HEK293 (cell line): ENCODE measurements around the gene GCNT2.
A peak's percentile ranks its signal among the peaks of the same experiment; 100 is the strongest.

ENCODE experiments used
- CTCF ChIA-PET: fragments of 350-600 bp; formaldehyde crosslinking; extraction: SDS; loops from one replicate; lab custom pipeline; 2021; ENCODE audit warnings: antibody characterized with exemption; lab: Yijun Ruan, JAX
- POLR2A ChIA-PET: fragments of 300-600 bp; formaldehyde crosslinking; extraction: SDS; loops from one replicate; lab custom pipeline; 2020; ENCODE audit warnings: antibody characterized with exemption, inconsistent platforms; lab: Yijun Ruan, JAX
- H3K27ac ChIP-seq: fragments of 200-500 bp; sonication (Bioruptor generic); 2 replicates; pipeline ENCODE4 v1.5.1; 2014; ENCODE audit warnings: low read depth, low read length, control low read depth, inconsistent platforms; ENCODE audit errors: extremely low read depth
- H3K36me3 ChIP-seq, 2 experiments: fragments of 200-500 bp in 1 of 2; sonication (Bioruptor generic) in 1 of 2; 1 replicate in 1 of 2; 2 replicates in 1 of 2; pipeline ENCODE4 v1.5.1; 2014 to 2017; ENCODE audit warnings: inconsistent platforms in 2 of 2, low read length in 2 of 2; ENCODE audit not compliant: control insufficient read depth in 2 of 2, insufficient read depth in 1 of 2
- H3K4me1 ChIP-seq: fragments of 200-500 bp; sonication (Bioruptor generic); 2 replicates; pipeline ENCODE4 v1.5.1; 2014; ENCODE audit warnings: mild to moderate bottlenecking, low read length, inconsistent platforms; ENCODE audit not compliant: control insufficient read depth, insufficient read depth
- H3K4me3 ChIP-seq: 2 replicates; pipeline ENCODE4 v1.5.1; 2011; ENCODE audit warnings: low read depth, mild to moderate bottlenecking, control low read depth, low read length, moderate library complexity
- H3K9me3 ChIP-seq: fragments of 200-500 bp; sonication (Bioruptor generic); 2 replicates; pipeline ENCODE4 v1.5.1; 2014; ENCODE audit warnings: low read depth, low read length, inconsistent platforms; ENCODE audit not compliant: control insufficient read depth, insufficient read depth
- GLIS2 ChIP-seq: fragments of 450-650 bp; formaldehyde crosslinking; IDR thresholded peaks from 2 replicates; pipeline ENCODE4 v1.5.1; 2016; ENCODE audit warnings: missing biosample characterization, missing genetic modification characterization
- HOXA7 ChIP-seq: sonication (generic); formaldehyde crosslinking; IDR thresholded peaks from 2 replicates; pipeline ENCODE4 v1.8.1; 2022; ENCODE audit warnings: missing genetic modification reagents, borderline replicate concordance
- KLF10 ChIP-seq: fragments of 450-650 bp; IDR thresholded peaks from 2 replicates; pipeline ENCODE4 v1.5.1; 2018; ENCODE audit warnings: missing biosample characterization, mild to moderate bottlenecking, missing genetic modification characterization
- PRDM1 ChIP-seq: fragments of 450-650 bp; formaldehyde crosslinking; IDR thresholded peaks from 2 replicates; pipeline ENCODE4; 2016; ENCODE audit warnings: missing biosample characterization, missing genetic modification characterization
- SP7 ChIP-seq: fragments of 450-650 bp; formaldehyde crosslinking; IDR thresholded peaks from 2 replicates; pipeline ENCODE4 v1.5.1; 2016; ENCODE audit warnings: missing biosample characterization, missing genetic modification characterization
- YY1 ChIP-seq: fragments of 450-650 bp; formaldehyde crosslinking; IDR thresholded peaks from 2 replicates; pipeline ENCODE4 v1.5.1; 2018; ENCODE audit warnings: missing biosample characterization, missing genetic modification characterization
- ZBTB8A ChIP-seq: fragments of 450-650 bp; formaldehyde crosslinking; IDR thresholded peaks from 2 replicates; pipeline ENCODE4 v1.5.1; 2016; ENCODE audit warnings: missing biosample characterization, missing genetic modification characterization
- ZNF19 ChIP-seq: fragments of 450-650 bp; formaldehyde crosslinking; IDR thresholded peaks from 2 replicates; pipeline ENCODE4; 2016; ENCODE audit warnings: missing biosample characterization, missing genetic modification characterization, low read depth
- ZNF221 ChIP-seq: fragments of 450-650 bp; formaldehyde crosslinking; IDR thresholded peaks from 2 replicates; pipeline ENCODE4 v1.5.1; 2017; ENCODE audit warnings: missing biosample characterization, missing genetic modification characterization, borderline replicate concordance
- ZNF24 ChIP-seq: fragments of 450-650 bp; formaldehyde crosslinking; IDR thresholded peaks from 2 replicates; pipeline ENCODE4 v1.5.1; 2016; ENCODE audit warnings: missing biosample characterization, missing genetic modification characterization
- ZNF391 ChIP-seq: fragments of 450-650 bp; formaldehyde crosslinking; IDR thresholded peaks from 2 replicates; pipeline ENCODE4 v1.5.1; 2016; ENCODE audit warnings: low read depth, missing biosample characterization, missing genetic modification characterization, borderline replicate concordance
- ZNF529 ChIP-seq: fragments of 450-650 bp; formaldehyde crosslinking; IDR thresholded peaks from 2 replicates; pipeline ENCODE4 v1.5.1; 2017; ENCODE audit warnings: missing genetic modification characterization, missing biosample characterization; ENCODE audit not compliant: insufficient replicate concordance
- ZNF560 ChIP-seq: fragments of 450-650 bp; formaldehyde crosslinking; IDR thresholded peaks from 2 replicates; pipeline ENCODE4 v1.5.1; 2017; ENCODE audit warnings: missing biosample characterization, missing genetic modification characterization, borderline replicate concordance
- ZNF585B ChIP-seq: fragments of 450-650 bp; formaldehyde crosslinking; IDR thresholded peaks from 2 replicates; pipeline ENCODE4 v1.5.1; 2016; ENCODE audit warnings: missing biosample characterization, missing genetic modification characterization
- ZNF600 ChIP-seq: fragments of 450-650 bp; formaldehyde crosslinking; IDR thresholded peaks from 2 replicates; pipeline ENCODE4 v1.5.1; 2016; ENCODE audit warnings: missing biosample characterization, missing genetic modification characterization
- ZNF610 ChIP-seq: fragments of 450-650 bp; formaldehyde crosslinking; IDR thresholded peaks from 2 replicates; pipeline ENCODE4 v1.5.1; 2016; ENCODE audit warnings: missing biosample characterization, missing genetic modification characterization, borderline replicate concordance
- ZNF654 ChIP-seq: fragments of 450-650 bp; formaldehyde crosslinking; IDR thresholded peaks from 2 replicates; pipeline ENCODE4 v1.5.1; 2016; ENCODE audit warnings: low read depth, missing biosample characterization, missing genetic modification characterization
- ZNF677 ChIP-seq: fragments of 450-650 bp; IDR thresholded peaks from 2 replicates; pipeline ENCODE4 v1.5.0; 2018; ENCODE audit warnings: missing biosample characterization, mild to moderate bottlenecking, missing genetic modification characterization, moderate library complexity
- ZNF843 ChIP-seq: fragments of 450-650 bp; formaldehyde crosslinking; IDR thresholded peaks from 2 replicates; pipeline ENCODE4 v1.5.1; 2016; ENCODE audit warnings: missing biosample characterization, missing genetic modification characterization
- ZSCAN16 ChIP-seq: fragments of 450-650 bp; formaldehyde crosslinking; IDR thresholded peaks from 2 replicates; pipeline ENCODE4 v1.5.1; 2016; ENCODE audit warnings: missing biosample characterization, missing genetic modification characterization
- TF ChIP-seq, protein P1 (sequence below): fragments of 450-650 bp; formaldehyde crosslinking; IDR thresholded peaks from 2 replicates; pipeline ENCODE4 v1.5.1; 2016; ENCODE audit warnings: missing biosample characterization, missing genetic modification characterization
- TF ChIP-seq, protein P2 (sequence below): fragments of 450-650 bp; formaldehyde crosslinking; IDR thresholded peaks from 2 replicates; pipeline ENCODE4 v1.5.1; 2017; ENCODE audit warnings: missing biosample characterization, missing genetic modification characterization
- TF ChIP-seq, protein P3 (sequence below): fragments of 450-650 bp; formaldehyde crosslinking; IDR thresholded peaks from 2 replicates; pipeline ENCODE4 v1.5.1; 2017; ENCODE audit warnings: missing biosample characterization, missing genetic modification characterization
- TF ChIP-seq, protein P4 (sequence below): fragments of 450-650 bp; formaldehyde crosslinking; IDR thresholded peaks from 2 replicates; pipeline ENCODE4 v1.5.1; 2016; ENCODE audit warnings: missing biosample characterization, missing genetic modification characterization
- TF ChIP-seq, protein P5 (sequence below): fragments of 450-650 bp; formaldehyde crosslinking; IDR thresholded peaks from 2 replicates; pipeline ENCODE4 v1.5.1; 2016; ENCODE audit warnings: missing biosample characterization, missing genetic modification characterization, borderline replicate concordance

The GCNT2 gene

DNA sequence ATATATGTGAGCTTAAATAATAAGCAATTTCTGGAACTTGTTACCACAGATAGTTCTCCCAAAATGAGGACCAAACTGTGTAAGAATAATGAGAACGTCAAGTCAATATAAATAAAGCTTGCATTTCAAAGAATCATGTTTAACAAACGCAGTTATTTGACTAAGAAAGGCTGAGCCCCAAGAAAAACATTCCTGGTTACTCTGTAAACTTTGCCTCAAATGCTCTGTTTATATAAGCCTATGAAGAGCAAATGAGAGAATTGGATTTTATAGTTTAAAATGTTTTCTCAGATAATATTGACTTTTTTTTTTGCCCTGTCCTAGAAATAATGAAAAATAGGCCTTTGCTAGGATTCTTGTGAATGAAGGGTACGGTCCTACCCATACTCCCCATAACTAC, 91.9 kb downstream of the GCNT2 start (continued):
- TF ChIP-seq ZNF843 (tag by site-specific recombination) (0 out of 2 replicates have a peak, but pooled peaks have one; percentile 56), YY1 (no peak), KLF10 (tag by site-specific recombination) (no peak), ZNF585B (tag by site-specific recombination) (no peak), HOXA7 (CRISPR knock-in tag) (no peak), PRDM1 (tag by site-specific recombination) (no peak), ZNF610 (tag by site-specific recombination) (no peak)
- TF ChIP-seq, protein P1, sequence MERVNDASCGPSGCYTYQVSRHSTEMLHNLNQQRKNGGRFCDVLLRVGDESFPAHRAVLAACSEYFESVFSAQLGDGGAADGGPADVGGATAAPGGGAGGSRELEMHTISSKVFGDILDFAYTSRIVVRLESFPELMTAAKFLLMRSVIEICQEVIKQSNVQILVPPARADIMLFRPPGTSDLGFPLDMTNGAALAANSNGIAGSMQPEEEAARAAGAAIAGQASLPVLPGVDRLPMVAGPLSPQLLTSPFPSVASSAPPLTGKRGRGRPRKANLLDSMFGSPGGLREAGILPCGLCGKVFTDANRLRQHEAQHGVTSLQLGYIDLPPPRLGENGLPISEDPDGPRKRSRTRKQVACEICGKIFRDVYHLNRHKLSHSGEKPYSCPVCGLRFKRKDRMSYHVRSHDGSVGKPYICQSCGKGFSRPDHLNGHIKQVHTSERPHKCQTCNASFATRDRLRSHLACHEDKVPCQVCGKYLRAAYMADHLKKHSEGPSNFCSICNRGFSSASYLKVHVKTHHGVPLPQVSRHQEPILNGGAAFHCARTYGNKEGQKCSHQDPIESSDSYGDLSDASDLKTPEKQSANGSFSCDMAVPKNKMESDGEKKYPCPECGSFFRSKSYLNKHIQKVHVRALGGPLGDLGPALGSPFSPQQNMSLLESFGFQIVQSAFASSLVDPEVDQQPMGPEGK (tag by site-specific recombination), result no peak
- TF ChIP-seq, protein P2, sequence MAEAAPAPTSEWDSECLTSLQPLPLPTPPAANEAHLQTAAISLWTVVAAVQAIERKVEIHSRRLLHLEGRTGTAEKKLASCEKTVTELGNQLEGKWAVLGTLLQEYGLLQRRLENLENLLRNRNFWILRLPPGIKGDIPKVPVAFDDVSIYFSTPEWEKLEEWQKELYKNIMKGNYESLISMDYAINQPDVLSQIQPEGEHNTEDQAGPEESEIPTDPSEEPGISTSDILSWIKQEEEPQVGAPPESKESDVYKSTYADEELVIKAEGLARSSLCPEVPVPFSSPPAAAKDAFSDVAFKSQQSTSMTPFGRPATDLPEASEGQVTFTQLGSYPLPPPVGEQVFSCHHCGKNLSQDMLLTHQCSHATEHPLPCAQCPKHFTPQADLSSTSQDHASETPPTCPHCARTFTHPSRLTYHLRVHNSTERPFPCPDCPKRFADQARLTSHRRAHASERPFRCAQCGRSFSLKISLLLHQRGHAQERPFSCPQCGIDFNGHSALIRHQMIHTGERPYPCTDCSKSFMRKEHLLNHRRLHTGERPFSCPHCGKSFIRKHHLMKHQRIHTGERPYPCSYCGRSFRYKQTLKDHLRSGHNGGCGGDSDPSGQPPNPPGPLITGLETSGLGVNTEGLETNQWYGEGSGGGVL (tag by site-specific recombination), result no peak
- TF ChIP-seq, protein P3, sequence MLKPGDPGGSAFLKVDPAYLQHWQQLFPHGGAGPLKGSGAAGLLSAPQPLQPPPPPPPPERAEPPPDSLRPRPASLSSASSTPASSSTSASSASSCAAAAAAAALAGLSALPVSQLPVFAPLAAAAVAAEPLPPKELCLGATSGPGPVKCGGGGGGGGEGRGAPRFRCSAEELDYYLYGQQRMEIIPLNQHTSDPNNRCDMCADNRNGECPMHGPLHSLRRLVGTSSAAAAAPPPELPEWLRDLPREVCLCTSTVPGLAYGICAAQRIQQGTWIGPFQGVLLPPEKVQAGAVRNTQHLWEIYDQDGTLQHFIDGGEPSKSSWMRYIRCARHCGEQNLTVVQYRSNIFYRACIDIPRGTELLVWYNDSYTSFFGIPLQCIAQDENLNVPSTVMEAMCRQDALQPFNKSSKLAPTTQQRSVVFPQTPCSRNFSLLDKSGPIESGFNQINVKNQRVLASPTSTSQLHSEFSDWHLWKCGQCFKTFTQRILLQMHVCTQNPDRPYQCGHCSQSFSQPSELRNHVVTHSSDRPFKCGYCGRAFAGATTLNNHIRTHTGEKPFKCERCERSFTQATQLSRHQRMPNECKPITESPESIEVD (tag by site-specific recombination), result peak; percentile 66

DNA sequence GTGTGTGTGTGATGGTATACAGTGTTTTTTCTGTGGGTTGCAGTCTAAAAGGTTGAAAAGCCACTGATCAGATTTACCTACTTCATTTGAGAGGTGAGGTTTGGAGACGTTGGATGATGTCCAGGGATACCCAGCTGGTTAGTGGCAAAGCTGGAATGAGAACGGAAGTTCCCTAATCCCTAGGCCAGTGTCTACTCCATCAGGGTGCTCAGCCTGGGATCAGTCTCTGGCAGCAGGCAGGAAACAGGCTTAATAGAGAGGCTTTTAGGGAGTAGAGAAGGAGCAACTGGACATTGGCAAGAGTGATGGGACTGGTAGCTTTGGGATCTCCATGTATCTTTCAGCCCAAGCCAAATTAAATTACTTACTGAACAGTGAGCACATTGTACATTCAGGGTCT, 92.6 kb downstream of the GCNT2 start:
- peaks cover 17% of the 10 kb centered on the region for H3K4me1 ChIP-seq
- no peaks in the 10 kb centered on the region for H3K9me3 ChIP-seq
- ChIA-PET POLR2A (no interaction called here), CTCF (interaction anchor here (0.6 to 1.3 kb wide), 5 partner anchors 62 to 195 kb away, joined by 3 to 5 read pairs (median 4); no protein-coding TSS in a partner anchor)
- H3K4me3 ChIP-seq, result no peak overlapping the region
- H3K36me3 ChIP-seq, result no peaks in the 10 kb centered on the region
- no peak overlapping the region for H3K27ac ChIP-seq
- TF ChIP-seq ZNF677 (tag by site-specific recombination) (no peak), ZNF529 (tag by site-specific recombination) (no peak), ZNF654 (tag by site-specific recombination) (no peak), ZNF391 (no peak), ZBTB8A (tag by site-specific recombination) (no peak), GLIS2 (tag by site-specific recombination) (no peak), SP7 (tag by site-specific recombination) (no peak), ZNF843 (tag by site-specific recombination) (no peak), ZNF24 (tag by site-specific recombination) (no peak), ZNF560 (tag by site-specific recombination) (no peak), ZNF19 (no peak), ZSCAN16 (no peak), ZNF600 (tag by site-specific recombination) (no peak), ZNF221 (no peak)
- TF ChIP-seq, protein P4, sequence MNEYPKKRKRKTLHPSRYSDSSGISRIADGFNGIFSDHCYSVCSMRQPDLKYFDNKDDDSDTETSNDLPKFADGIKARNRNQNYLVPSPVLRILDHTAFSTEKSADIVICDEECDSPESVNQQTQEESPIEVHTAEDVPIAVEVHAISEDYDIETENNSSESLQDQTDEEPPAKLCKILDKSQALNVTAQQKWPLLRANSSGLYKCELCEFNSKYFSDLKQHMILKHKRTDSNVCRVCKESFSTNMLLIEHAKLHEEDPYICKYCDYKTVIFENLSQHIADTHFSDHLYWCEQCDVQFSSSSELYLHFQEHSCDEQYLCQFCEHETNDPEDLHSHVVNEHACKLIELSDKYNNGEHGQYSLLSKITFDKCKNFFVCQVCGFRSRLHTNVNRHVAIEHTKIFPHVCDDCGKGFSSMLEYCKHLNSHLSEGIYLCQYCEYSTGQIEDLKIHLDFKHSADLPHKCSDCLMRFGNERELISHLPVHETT (tag by site-specific recombination), result no peak
- TF ChIP-seq, protein P5, sequence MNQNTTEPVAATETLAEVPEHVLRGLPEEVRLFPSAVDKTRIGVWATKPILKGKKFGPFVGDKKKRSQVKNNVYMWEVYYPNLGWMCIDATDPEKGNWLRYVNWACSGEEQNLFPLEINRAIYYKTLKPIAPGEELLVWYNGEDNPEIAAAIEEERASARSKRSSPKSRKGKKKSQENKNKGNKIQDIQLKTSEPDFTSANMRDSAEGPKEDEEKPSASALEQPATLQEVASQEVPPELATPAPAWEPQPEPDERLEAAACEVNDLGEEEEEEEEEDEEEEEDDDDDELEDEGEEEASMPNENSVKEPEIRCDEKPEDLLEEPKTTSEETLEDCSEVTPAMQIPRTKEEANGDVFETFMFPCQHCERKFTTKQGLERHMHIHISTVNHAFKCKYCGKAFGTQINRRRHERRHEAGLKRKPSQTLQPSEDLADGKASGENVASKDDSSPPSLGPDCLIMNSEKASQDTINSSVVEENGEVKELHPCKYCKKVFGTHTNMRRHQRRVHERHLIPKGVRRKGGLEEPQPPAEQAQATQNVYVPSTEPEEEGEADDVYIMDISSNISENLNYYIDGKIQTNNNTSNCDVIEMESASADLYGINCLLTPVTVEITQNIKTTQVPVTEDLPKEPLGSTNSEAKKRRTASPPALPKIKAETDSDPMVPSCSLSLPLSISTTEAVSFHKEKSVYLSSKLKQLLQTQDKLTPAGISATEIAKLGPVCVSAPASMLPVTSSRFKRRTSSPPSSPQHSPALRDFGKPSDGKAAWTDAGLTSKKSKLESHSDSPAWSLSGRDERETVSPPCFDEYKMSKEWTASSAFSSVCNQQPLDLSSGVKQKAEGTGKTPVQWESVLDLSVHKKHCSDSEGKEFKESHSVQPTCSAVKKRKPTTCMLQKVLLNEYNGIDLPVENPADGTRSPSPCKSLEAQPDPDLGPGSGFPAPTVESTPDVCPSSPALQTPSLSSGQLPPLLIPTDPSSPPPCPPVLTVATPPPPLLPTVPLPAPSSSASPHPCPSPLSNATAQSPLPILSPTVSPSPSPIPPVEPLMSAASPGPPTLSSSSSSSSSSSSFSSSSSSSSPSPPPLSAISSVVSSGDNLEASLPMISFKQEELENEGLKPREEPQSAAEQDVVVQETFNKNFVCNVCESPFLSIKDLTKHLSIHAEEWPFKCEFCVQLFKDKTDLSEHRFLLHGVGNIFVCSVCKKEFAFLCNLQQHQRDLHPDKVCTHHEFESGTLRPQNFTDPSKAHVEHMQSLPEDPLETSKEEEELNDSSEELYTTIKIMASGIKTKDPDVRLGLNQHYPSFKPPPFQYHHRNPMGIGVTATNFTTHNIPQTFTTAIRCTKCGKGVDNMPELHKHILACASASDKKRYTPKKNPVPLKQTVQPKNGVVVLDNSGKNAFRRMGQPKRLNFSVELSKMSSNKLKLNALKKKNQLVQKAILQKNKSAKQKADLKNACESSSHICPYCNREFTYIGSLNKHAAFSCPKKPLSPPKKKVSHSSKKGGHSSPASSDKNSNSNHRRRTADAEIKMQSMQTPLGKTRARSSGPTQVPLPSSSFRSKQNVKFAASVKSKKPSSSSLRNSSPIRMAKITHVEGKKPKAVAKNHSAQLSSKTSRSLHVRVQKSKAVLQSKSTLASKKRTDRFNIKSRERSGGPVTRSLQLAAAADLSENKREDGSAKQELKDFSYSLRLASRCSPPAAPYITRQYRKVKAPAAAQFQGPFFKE (tag by site-specific recombination), result no peak
